Neuron (in vitro differentiated cells): Measurements from ENCODE around the gene ATCAY.
A peak's percentile ranks its signal among the peaks of the same experiment; 100 is the strongest.
"Not testable (repeated sequence)": the region's sequence is repeated elsewhere in the genome, so short reads cannot be mapped to it uniquely, and the experiment has no call there.

Experiments used
- H2AFZ ChIP-seq: one replicate; pipeline ENCODE4 v1.6.1; 2013; ENCODE audit warnings: low read depth, mild to moderate bottlenecking, inconsistent platforms, low read length, moderate library complexity
- H3K27me3 ChIP-seq: one replicate; pipeline ENCODE4 v1.6.1; 2013; ENCODE audit warnings: low read length; ENCODE audit not compliant: insufficient read depth
- H3K36me3 ChIP-seq: one replicate; pipeline ENCODE4 v1.6.1; 2013; ENCODE audit warnings: low read length; ENCODE audit not compliant: insufficient read depth
- H3K4me1 ChIP-seq: one replicate; pipeline ENCODE4 v1.6.1; 2013; ENCODE audit warnings: low read length; ENCODE audit not compliant: insufficient read depth
- H3K4me3 ChIP-seq: 2 replicates; pipeline ENCODE4 v1.5.1; 2013; ENCODE audit warnings: mild to moderate bottlenecking, low read length, moderate library complexity
- H3K9me3 ChIP-seq: one replicate; pipeline ENCODE4 v1.6.1; 2013; ENCODE audit warnings: low read length

ATCAY gene

DNA sequence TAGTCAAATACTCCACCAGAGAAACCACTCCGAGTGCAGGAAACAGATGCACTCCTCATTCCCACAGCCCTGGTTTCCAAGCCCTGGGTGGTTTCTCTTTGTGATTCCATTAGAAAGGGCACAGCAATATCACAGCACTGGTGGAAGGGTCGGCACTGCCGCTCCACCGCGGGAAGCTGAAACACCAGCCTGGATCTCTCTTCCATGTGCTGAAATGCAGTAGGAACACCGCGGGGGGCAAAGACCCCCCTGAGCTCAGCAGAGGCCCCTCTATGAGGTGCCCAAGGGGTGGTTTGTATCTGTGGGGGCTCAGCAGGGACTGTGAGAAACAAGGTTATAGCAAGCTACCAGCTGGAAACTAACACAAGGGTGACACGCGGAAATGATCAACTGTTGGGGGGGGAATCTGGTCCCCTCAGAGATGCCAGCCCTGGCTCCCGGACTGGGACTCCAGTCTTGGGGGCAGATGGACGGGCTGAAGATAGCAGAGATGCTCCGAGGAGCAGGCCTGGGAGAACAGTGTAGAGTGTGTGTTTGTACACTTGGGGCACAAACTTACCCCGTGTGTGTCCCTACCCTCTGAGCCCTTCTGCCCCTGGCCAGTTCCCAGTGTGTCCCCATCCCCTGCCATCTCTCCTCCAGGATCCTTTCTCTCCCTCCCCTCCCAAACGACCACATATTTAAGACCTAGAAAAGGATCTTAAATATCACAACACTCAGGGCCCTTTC lies 13.4 kb upstream of the ATCAY start:
- peaks cover 11% of the 10 kb centered on the region for H3K9me3 ChIP-seq

DNA sequence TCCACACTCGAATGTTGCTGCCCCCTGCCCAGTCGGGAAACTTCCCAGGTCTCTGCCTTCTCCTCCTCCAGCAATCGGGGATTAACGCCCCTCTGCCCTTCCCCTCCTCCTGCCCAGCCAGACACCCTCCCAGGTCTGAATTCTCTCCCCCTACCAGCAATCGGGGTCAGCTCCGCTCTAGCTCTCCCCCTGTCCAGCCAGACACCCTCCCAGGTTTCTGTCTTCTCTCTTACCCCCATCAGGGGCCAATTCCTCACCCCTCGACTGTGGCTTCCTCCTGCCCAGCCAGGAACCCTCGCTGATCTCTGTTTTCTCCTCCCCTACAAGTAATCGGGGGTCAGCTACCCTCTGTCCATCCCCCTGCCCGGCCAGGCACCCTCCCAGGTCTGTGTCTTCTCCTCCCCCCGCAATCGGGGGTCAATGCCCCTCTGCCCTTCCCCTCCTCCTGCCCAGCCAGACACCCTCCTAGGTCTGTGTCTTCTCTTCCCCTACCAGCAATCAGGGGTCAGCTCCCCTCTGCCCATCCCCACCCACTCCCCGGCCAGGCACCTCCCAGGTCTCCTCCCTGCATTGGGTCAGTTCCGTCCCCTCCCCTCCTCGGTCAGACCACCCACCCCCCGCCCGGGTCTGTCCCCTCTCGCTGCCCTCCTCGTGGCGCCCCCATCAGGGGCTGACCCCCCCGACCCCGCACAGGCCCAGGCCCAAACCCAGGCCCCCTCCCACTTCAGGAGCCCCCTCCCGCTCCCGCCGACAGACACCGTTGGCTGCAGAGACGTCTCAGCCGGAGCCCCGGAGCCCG lies 12.3 kb upstream of the ATCAY start:
- peak overlapping the region; percentile 33 for H2AFZ ChIP-seq
- H3K9me3 ChIP-seq: peaks cover 11% of the 10 kb centered on the region
- H3K27me3 ChIP-seq: no peaks in the 10 kb centered on the region
- H3K4me3 ChIP-seq: peak overlapping the region; percentile 28
- peaks cover 4% of the 10 kb centered on the region for H3K4me1 ChIP-seq
- no peaks in the 10 kb centered on the region for H3K36me3 ChIP-seq

More for the DNA sequence above, 13.4 kb upstream of the ATCAY start:
- H2AFZ ChIP-seq: no peak overlapping the region
- no peak overlapping the region for H3K4me3 ChIP-seq
- no peaks in the 10 kb centered on the region for H3K36me3 ChIP-seq
- H3K27me3 ChIP-seq: no peaks in the 10 kb centered on the region
- peaks cover 4% of the 10 kb centered on the region for H3K4me1 ChIP-seq

DNA sequence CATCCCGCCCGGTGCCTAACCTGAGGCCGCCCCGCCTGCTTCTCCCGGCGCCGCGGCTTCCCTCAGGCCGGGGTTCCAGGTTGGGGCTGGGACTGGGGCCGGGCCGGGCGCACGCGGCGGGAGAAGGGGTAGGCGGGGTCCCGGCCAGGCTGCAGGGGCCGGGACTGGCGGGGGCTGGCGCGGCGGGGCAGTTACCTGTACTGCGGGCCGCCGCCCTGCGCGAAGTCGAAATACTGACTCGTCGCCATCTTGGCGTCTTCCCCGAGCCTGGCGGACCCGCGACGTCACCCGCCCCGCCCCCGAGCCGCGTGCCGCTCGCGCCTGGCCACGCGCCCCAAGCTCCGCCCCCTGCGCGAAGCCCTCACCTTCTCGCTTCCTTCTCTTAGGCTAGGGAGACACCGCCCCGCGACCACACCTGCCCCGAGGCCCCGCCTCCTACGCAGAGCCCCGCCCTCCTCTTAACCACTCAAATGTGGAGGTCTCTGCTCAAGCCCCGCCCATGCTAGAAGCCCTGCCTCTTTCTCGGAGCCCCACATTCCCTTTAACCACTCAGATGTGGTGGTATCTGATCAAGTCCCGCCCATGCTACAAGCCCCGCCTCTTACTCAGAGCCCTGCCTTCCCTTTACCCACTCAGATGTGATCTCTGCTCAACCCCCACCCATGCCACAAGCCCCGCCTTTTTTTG lies 11.6 kb upstream of the ATCAY start, which contains the start of gene ZFR2:
Gene ZFR2, minus strand, starts transcription at position 269 of the 687 bp plus-strand sequence. Its CDS starts 21 bp downstream, at position 248.
- Histone ChIP-seq H3K9me3 (peaks cover 11% of the 10 kb centered on the region), H3K36me3 (no peaks in the 10 kb centered on the region), H3K4me3 (peak within 1 kb of the TSS; percentile 28), H3K4me1 (peaks cover 4% of the 10 kb centered on the region), H3K27me3 (no peaks in the 10 kb centered on the region), H2AFZ (peak within 1 kb of the TSS; percentile 33)

DNA sequence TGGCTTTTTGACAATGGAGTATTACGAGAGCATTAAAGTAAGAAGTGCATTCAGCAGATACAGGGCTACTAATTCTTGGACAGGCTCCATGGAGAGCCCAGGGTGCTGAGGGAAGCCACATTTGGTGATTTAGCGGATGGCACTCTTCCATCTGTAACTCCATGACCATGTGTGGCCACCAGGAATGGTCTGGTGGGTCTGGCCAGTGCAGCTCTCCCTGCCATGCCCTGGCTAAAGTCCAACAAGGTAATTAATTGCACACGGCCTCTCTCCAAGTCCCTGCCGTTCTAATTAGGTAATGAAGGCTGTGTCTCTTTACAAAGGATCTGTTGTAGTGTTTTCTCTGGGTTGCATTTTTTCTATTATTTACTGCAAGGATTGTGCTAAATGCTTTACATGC lies 7.3 kb upstream of the ATCAY start:
- Histone ChIP-seq H3K4me1 (peaks cover 2% of the 10 kb centered on the region), H3K27me3 (no peaks in the 10 kb centered on the region), H3K4me3 (no peak overlapping the region), H2AFZ (no peak overlapping the region), H3K9me3 (peaks cover 11% of the 10 kb centered on the region), H3K36me3 (no peaks in the 10 kb centered on the region)

DNA sequence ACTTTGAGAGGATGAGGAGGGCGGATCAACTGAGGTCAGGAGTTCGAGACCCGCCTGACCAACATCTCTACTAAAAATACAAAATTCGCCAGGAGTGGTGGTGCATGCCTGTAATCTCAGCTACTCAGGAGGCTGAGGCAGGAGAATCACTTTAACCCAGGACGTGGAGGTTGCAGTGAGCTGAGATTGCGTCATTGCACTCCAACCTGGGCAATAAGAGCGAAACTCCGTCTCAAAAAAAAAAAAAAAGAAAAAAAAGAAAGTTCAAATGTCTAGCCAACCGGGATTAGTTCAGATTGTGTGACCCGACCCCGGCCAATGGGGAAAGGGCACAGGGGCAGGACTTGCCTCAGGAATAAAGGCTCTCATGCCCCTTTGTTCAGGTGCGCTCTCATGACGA lies 5.8 kb upstream of the ATCAY start:
- H3K9me3 ChIP-seq, H3K4me3 ChIP-seq, H3K27me3 ChIP-seq, H3K36me3 ChIP-seq, H2AFZ ChIP-seq, H3K4me1 ChIP-seq: not testable (repeated sequence)

DNA sequence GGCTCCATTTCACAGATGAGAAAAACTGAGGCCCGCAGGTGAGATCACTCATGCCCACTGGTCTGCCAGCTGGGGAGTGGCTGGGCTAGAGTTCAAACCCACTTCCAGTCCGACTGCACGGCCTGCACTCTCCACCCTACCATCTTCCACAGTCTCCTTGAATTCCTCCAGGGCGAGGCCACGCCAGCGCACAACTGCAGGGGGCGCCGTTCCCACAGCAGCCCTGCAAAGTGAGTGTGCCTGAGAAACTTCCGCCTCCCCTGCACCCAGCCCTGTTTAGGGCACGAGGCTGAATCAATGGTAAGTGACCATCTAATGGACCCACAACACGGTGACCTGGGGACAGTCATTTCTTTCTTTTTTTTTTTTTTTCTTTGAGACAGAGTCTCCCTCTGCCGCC lies 829 bp upstream of the ATCAY start:
- no peak overlapping the region for H2AFZ ChIP-seq
- H3K36me3 ChIP-seq: no peaks in the 10 kb centered on the region
- H3K4me1 ChIP-seq: peaks cover 6% of the 10 kb centered on the region
- no peaks in the 10 kb centered on the region for H3K27me3 ChIP-seq
- no peak overlapping the region for H3K4me3 ChIP-seq
- H3K9me3 ChIP-seq: no peaks in the 10 kb centered on the region

DNA sequence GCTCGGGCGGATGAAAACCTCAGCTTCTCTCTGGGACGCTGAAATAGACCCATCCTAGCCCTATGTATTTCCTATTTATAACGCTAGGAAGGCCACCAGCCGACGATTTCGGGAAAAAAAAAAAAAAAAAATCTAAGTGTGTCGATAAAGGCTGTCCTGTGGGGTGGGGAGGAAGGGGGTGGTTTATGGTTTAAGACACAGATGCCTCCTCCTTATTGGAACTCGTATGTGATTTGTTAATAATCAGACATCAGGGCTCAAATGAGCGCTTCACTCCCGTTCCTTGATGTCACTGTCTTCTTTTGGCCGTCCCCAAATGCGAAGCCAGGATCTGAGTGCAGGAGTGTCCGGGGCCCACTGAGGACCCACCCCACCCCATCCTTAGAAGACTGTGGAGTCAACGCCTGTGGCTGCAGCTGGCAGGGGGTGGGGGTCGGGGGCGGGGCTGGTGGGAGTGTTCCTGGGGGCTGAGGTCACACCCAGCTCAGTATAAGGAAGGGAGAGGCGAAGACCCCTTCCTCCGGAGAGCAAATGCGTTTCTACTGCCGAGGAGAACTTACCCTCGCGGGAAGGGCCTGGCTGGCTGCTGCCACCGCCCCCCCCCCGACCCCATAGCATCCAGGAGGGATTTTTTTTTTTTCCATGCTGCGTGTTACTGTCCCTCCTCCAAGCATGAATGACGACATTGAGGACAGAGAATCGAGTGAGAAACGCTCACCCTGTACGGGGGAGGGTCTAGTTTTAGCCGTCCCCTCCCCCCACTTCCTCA lies 971 bp downstream of the ATCAY start:
- peaks cover 4% of the 10 kb centered on the region for H3K36me3 ChIP-seq
- no peaks in the 10 kb centered on the region for H3K27me3 ChIP-seq
- no peaks in the 10 kb centered on the region for H3K9me3 ChIP-seq
- peak overlapping the region; percentile 77 for H3K4me3 ChIP-seq
- H3K4me1 ChIP-seq: peaks cover 6% of the 10 kb centered on the region
- H2AFZ ChIP-seq: peak overlapping the region; percentile 33

DNA sequence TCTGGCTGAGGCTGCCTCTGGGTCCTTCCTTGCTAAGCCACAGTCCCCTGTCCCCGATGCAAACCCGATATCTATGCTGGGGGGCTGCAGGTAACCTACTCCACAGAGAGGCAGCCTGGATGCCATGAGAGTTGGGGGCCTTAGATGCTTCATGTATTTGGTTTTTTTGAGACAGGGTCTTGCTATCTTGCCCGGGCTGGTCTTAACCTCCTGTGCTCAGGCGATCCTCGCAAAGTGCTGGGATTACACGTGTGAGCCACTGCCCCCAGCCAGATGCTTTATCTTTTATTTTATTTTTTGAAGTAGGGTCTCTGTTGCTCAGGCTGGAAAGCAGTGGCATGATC lies 1.5 kb downstream of the ATCAY start:
- Histone ChIP-seq H3K36me3 (peaks cover 7% of the 10 kb centered on the region), H3K27me3 (no peaks in the 10 kb centered on the region), H2AFZ (no peak overlapping the region), H3K4me3 (peak overlapping the region; percentile 77), H3K4me1 (peaks cover 6% of the 10 kb centered on the region), H3K9me3 (no peaks in the 10 kb centered on the region)

DNA sequence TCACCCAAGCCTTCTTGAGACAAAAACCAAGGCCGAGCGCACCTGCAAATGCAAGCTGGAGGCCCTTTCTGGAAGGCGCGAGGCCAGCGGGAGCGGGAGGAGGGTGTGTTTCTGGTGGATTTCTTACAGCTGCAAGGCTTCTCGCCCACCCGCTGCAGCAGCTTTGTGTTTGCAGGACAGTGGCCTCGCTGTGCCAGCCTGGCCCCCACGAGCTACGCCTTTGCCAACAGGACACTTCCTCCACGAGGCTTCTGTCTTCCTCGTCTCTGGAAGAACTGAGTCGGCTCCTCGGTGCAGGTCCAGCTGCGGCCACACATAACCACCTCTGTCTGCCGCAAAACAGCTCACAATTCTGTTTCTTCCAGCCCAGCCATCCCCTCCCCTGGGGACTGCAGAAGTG lies 10.1 kb downstream of the ATCAY start:
- Histone ChIP-seq H3K27me3 (no peaks in the 10 kb centered on the region), H3K4me1 (no peaks in the 10 kb centered on the region), H3K4me3 (no peak overlapping the region), H3K36me3 (peaks cover 18% of the 10 kb centered on the region), H2AFZ (no peak overlapping the region), H3K9me3 (no peaks in the 10 kb centered on the region)

DNA sequence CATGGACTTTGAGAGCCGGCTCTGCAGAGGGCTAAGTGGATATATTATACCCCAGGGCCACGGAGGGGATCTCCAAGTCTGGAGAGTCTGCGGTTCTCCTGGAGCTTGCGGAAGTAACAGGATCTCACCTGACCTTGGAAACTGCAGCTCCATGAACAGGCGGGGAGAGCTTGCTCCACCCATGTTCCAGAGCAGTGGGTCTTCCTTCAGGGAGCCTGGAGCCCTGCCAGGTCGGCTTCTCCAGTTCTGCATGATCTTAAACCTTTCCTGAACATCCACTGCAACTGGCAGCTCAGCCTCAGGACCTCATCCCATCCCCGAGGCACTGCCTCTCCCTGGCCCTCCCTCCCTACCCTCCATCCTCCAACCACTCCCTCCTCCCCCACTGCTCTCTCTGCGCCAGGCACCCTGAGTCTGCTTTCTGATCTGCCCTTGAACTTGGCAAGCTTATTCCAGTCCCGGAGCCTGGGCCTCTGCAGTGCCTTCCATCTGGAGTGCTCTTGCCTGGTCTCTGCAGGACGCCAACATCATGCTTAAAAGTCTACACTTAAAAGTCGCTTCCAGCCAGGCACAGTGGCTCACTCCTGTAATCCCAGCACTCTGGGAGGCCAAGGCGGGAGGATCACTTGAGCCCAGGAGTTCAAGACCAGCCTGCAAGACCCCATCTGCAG lies 13.2 kb downstream of the ATCAY start:
- H3K4me1 ChIP-seq: no peaks in the 10 kb centered on the region
- no peak overlapping the region for H3K4me3 ChIP-seq
- H3K9me3 ChIP-seq: peaks cover 6% of the 10 kb centered on the region
- H2AFZ ChIP-seq: no peak overlapping the region
- peaks cover 22% of the 10 kb centered on the region for H3K36me3 ChIP-seq
- H3K27me3 ChIP-seq: no peaks in the 10 kb centered on the region

DNA sequence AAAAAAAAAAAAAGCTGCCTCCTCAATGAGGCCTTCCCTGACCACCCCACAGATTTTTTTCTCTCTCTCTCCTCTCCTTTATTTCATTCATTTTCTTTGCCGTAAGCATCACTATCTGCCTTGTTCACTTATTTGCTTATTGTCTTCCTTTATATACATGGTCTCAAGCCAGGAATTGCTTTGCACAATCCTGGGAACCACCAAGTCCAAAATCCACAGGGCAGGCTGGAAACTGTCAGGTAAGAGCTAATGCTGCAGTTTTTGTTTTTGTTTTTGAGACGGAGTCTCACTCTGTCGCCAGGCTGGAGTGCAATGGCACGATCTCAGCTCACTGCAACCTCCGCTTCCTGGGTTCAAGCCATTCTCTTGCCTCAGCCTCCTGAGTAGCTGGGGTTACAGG lies 14.5 kb downstream of the ATCAY start:
- peaks cover 22% of the 10 kb centered on the region for H3K36me3 ChIP-seq
- H3K27me3 ChIP-seq, H3K9me3 ChIP-seq, H3K4me1 ChIP-seq, H3K4me3 ChIP-seq, H2AFZ ChIP-seq: not testable (repeated sequence)

DNA sequence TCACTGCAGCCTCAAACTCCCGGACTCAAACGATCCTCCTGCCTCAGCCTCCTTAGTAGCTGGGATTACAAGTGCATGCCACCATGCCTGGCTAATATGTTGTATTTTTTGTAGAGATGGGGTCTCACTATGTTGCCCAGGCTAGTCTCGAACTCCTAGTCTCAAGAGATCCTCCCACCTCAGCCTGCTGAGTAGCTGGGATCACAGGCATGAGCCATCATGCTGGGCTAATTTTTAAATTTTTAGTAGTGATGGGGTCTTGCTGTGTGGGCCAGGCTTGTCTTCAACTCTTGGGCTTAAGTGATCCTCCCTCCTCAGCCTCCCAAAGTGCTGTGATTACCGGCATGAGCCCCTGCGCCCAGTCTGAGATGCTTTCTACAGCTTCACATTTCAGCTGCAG lies 15.3 kb downstream of the ATCAY start:
- no peak overlapping the region for H3K4me3 ChIP-seq
- peaks cover 6% of the 10 kb centered on the region for H3K9me3 ChIP-seq
- H3K4me1 ChIP-seq: no peaks in the 10 kb centered on the region
- H3K27me3 ChIP-seq: no peaks in the 10 kb centered on the region
- H2AFZ ChIP-seq: no peak overlapping the region
- peaks cover 19% of the 10 kb centered on the region for H3K36me3 ChIP-seq
